ENCODE data around the gene MCM7. TPM values are rescaled to one million over a fixed set of nuclear protein-coding genes. Genes with fewer than 3 reads are reported as not detected.

The MCM7 gene
- polyA plus RNA-seq, 3 donors, result 146 to 157 (median 157) TPM

Other genes starting within 250 kb of the MCM7 start
- not detected for gene OR2AE1, start 224.4 kb downstream of the MCM7 start, polyA plus RNA-seq (ENCODE audit: insufficient read length in 3 of 3)
- gene TRIM4, start 181.9 kb downstream of the MCM7 start, polyA plus RNA-seq (ENCODE audit: insufficient read length in 3 of 3), result 10 to 100 TPM; 36.0 to 41.3 (median 41.1) TPM
- 1 to 10 TPM in 2 of 3 donors, under 1 TPM in 1; 0.82 to 1.3 (median 1.0) TPM for gene GJC3, start 171.8 kb downstream of the MCM7 start, polyA plus RNA-seq (ENCODE audit: insufficient read length in 3 of 3)
- 10 to 100 TPM; 48.4 to 73.4 (median 71.9) TPM for gene AZGP1, start 125.4 kb downstream of the MCM7 start, polyA plus RNA-seq (ENCODE audit: insufficient read length in 3 of 3)
- gene ZKSCAN1, start 85.8 kb downstream of the MCM7 start, polyA plus RNA-seq (ENCODE audit: insufficient read length in 3 of 3), result 10 to 100 TPM; 48.5 to 52.4 (median 52.3) TPM
- 10 to 100 TPM; 21.3 to 24.3 (median 21.8) TPM for gene ZSCAN21, start 51.6 kb downstream of the MCM7 start, polyA plus RNA-seq (ENCODE audit: insufficient read length in 3 of 3)
- 10 to 100 TPM; 48.9 to 54.5 (median 53.0) TPM for gene ZNF3, start 19.7 kb downstream of the MCM7 start, polyA plus RNA-seq (ENCODE audit: insufficient read length in 3 of 3)
- gene COPS6, start 12.4 kb downstream of the MCM7 start, polyA plus RNA-seq (ENCODE audit: insufficient read length in 3 of 3), result 100 to 1,000 TPM; 124 to 140 (median 136) TPM
- 10 to 100 TPM; 27.7 to 34.3 (median 31.7) TPM for gene AP4M1, start 246 bp upstream of the MCM7 start, polyA plus RNA-seq (ENCODE audit: insufficient read length in 3 of 3)
- 10 to 100 TPM; 50.7 to 55.0 (median 54.9) TPM for gene TAF6, start 18.0 kb upstream of the MCM7 start, polyA plus RNA-seq (ENCODE audit: insufficient read length in 3 of 3)
- 10 to 100 TPM; 46.4 to 52.3 (median 50.7) TPM for gene CNPY4, start 18.2 kb upstream of the MCM7 start, polyA plus RNA-seq (ENCODE audit: insufficient read length in 3 of 3)
- 1 to 10 TPM; 1.2 to 1.7 (median 1.3) TPM for gene MBLAC1, start 25.6 kb upstream of the MCM7 start, polyA plus RNA-seq (ENCODE audit: insufficient read length in 3 of 3)
- gene LAMTOR4, start 47.5 kb upstream of the MCM7 start, polyA plus RNA-seq (ENCODE audit: insufficient read length in 3 of 3), result 100 to 1,000 TPM in 1 of 3 donors, 10 to 100 TPM in 2; 99.1 to 103 (median 99.7) TPM
- gene TRAPPC14, start 57.3 kb upstream of the MCM7 start, polyA plus RNA-seq (ENCODE audit: insufficient read length in 3 of 3), result 10 to 100 TPM; 15.1 to 19.5 (median 16.1) TPM
- 1 to 10 TPM; 4.8 to 5.2 (median 5.0) TPM for gene GAL3ST4, start 67.2 kb upstream of the MCM7 start, polyA plus RNA-seq (ENCODE audit: insufficient read length in 3 of 3)
- 1 to 10 TPM; 6.3 to 7.3 (median 7.2) TPM for gene GPC2, start 76.0 kb upstream of the MCM7 start, polyA plus RNA-seq (ENCODE audit: insufficient read length in 3 of 3)
- 10 to 100 TPM in 2 of 3 donors, 1 to 10 TPM in 1; 9.2 to 11.8 (median 10.5) TPM for gene STAG3, start 76.5 kb upstream of the MCM7 start, polyA plus RNA-seq (ENCODE audit: insufficient read length in 3 of 3)
- gene PVRIG, start 118.6 kb upstream of the MCM7 start, polyA plus RNA-seq (ENCODE audit: insufficient read length in 3 of 3), result 1 to 10 TPM; 2.0 to 3.8 (median 3.1) TPM
- gene SPDYE3, start 206.3 kb upstream of the MCM7 start, polyA plus RNA-seq (ENCODE audit: insufficient read length in 3 of 3), result 1 to 10 TPM; 6.7 to 8.1 (median 6.8) TPM